SK-N-SH (cell line): ENCODE data around the gene NUDT7. TPM values are rescaled to one million over a fixed set of nuclear protein-coding genes. Genes with fewer than 3 reads are reported as not detected.

Experiments used
- polyA plus RNA-seq, 3 experiments: library from polyadenylated mRNA; depleted of rRNA; stranded (reverse); fragments of >200 nt; gene quantifications; 2 replicates each; pipeline ENCODE4 v1.2.3, GENCODE V29; 2012

NUDT7 gene
- polyA plus RNA-seq, 1 of the 3 experiments (the other 2 are of a cell fraction) = 11.4 TPM

Other genes starting within 250 kb of the NUDT7 start
- 52.5 and 62.2 TPM in 2 replicates for gene VAT1L, start 66.0 kb downstream of the NUDT7 start, polyA plus RNA-seq (2012; rRNA removed)